ENCODE results near the gene TOP3B.
A peak's percentile ranks its signal among the peaks of the same experiment; 100 is the strongest.
"Not testable (repeated sequence)": the region's sequence is repeated elsewhere in the genome, so short reads cannot be mapped to it uniquely, and the experiment has no call there.

The TOP3B gene

GRCh38 chr22:21947040-21948014 is 35.3 kb downstream of the TOP3B start:
- no peak for DNase-seq (ENCODE audit: low read depth, low spot score)

GRCh38 chr22:21946262-21946925 is 36.2 kb downstream of the TOP3B start:
- DNase-seq (ENCODE audit: low read depth, low spot score), result no peak
- peak overlapping the region; percentile 65 for H3K27ac ChIP-seq

More at GRCh38 chr22:21947040-21948014, 35.3 kb downstream of the TOP3B start:
- H3K27ac ChIP-seq, result peak overlapping the region; percentile 65

- no peak overlapping the region for H3K27ac ChIP-seq
These were observed 36.9 kb downstream of the TOP3B start for GRCh38 chr22:21945453-21946261.

GRCh38 chr22:21944871-21945270 is 37.7 kb downstream of the TOP3B start:
- no peak overlapping the region for H3K27ac ChIP-seq
- no peak for DNase-seq (ENCODE audit: low read depth, low spot score)

More at GRCh38 chr22:21945453-21946261, 36.9 kb downstream of the TOP3B start:
- DNase-seq (ENCODE audit: low read depth, low spot score), result no peak

- no peak for DNase-seq (ENCODE audit: low read depth, low spot score)
- H3K27ac ChIP-seq, result peak overlapping the region; percentile 95
These were observed 38.8 kb downstream of the TOP3B start for GRCh38 chr22:21943571-21944448.

- peak overlapping the region; percentile 95 for H3K27ac ChIP-seq
- DNase-seq (ENCODE audit: low read depth, low spot score), result peak; percentile 46
These were observed 39.9 kb downstream of the TOP3B start for GRCh38 chr22:21942407-21943343.

- no peak for DNase-seq (ENCODE audit: low read depth, low spot score)
- H3K27ac ChIP-seq, result peak overlapping the region; percentile 95
These were observed 40.7 kb downstream of the TOP3B start for GRCh38 chr22:21941921-21942320.

GRCh38 chr22:21940521-21940920 is 42.1 kb downstream of the TOP3B start:
- DNase-seq (ENCODE audit: low read depth, low spot score), result no peak
- no peak overlapping the region for H3K27ac ChIP-seq

- not testable (repeated sequence) for DNase-seq (ENCODE audit: low read depth, low spot score); H3K27ac ChIP-seq
These were observed 42.7 kb downstream of the TOP3B start for GRCh38 chr22:21939935-21940334.

- H3K27ac ChIP-seq, result peak overlapping the region; percentile 100
These were observed 43.1 kb downstream of the TOP3B start for GRCh38 chr22:21939461-21939913.

GRCh38 chr22:21938906-21939305 is 43.7 kb downstream of the TOP3B start:
- DNase-seq (ENCODE audit: low read depth, low spot score), result no peak
- peak overlapping the region; percentile 100 for H3K27ac ChIP-seq

More at GRCh38 chr22:21939461-21939913, 43.1 kb downstream of the TOP3B start:
- no peak for DNase-seq (ENCODE audit: low read depth, low spot score)

- DNase-seq (ENCODE audit: low read depth, low spot score), result no peak
- H3K27ac ChIP-seq, result peak overlapping the region; percentile 100
These were observed 44.3 kb downstream of the TOP3B start for GRCh38 chr22:21938071-21938822.

GRCh38 chr22:21937821-21938070 is 44.8 kb downstream of the TOP3B start:
- peak overlapping the region; percentile 100 for H3K27ac ChIP-seq
- DNase-seq (ENCODE audit: low read depth, low spot score), result peak; percentile 66

GRCh38 chr22:21937041-21937820 is 45.4 kb downstream of the TOP3B start:
- DNase-seq (ENCODE audit: low read depth, low spot score), result peak; percentile 44
- peak overlapping the region; percentile 100 for H3K27ac ChIP-seq

GRCh38 chr22:21936151-21936775 is 46.3 kb downstream of the TOP3B start:
- peak overlapping the region; percentile 100 for H3K27ac ChIP-seq
- no peak for DNase-seq (ENCODE audit: low read depth, low spot score)

GRCh38 chr22:21933910-21934309 is 48.7 kb downstream of the TOP3B start:
- DNase-seq (ENCODE audit: low read depth, low spot score), result no peak
- H3K27ac ChIP-seq, result no peak overlapping the region
